Hypothalamus (tissue), 51 donors: ENCODE results near the gene SETDB1.

Experiments
- DNase-seq, 51 donors: peaks; one replicate each; lab custom pipeline; 2025; lab: John Stamatoyannopoulos, UW

The SETDB1 gene

GRCh38 chr1:150999926-151000325 is 73.8 kb downstream of the SETDB1 start:
- DNase-seq = no peak

DNA sequence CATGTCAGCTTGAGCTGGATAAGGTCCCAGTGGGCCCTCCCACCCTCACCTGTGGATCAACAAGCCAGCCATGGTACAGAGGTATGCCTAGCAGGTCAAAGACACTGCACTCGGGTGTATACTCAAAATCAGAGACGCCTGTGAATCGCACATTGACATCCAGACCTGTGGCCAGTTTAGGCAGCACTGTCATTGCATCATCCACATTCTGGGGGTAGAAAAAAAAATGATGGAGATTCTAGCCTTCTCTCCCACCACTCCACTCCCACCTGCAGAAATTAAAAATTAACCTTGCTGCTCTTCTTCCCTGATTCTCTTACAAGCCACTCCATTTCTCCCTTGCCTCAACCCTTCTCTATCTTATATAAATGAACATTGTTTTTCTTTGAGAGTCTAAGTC is 74.2 kb downstream of the SETDB1 start:
- no peak for DNase-seq

DNA sequence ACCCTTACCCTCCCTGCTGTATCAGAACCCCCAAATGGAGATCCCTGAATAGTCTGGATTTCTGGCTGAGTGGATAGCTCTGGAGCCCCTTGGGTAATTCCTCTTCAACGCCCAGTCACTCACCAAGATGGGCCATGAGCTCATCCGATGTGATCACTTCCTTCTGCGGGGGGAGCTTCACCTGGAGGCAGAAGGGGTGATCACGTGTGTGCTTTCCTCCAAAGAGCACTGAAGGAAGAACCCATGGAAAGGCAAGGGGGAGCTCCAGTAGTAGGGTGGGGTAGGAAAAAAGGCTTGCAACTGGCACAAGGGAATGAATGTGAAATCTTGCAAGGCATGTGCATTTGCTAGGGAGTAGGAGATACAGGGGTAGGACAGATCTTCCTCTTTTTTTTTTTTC is 75.4 kb downstream of the SETDB1 start:
- no peak for DNase-seq

- no peak for DNase-seq
Measured at GRCh38 chr1:151002051-151002450, 75.9 kb downstream of the SETDB1 start.

DNA sequence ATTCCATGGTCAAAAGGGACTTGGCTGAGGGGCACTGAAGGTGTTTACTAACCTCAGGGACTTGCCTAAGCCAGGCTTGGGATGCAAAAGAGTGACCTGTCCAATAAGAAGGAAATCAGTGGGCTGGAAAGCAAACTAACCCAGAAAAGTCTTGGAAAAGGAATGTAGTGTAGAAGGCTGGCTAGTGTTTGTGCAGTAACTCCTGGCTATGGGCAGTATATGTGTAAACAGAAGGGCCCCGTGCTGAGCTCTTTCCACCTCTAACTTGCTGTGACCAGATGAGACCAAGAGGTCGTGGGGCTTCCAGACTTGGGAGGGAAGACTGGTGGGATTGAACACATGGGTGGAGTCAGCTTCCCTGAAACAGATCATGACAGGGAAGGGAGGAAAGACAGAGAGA is 76.4 kb downstream of the SETDB1 start:
- no peak for DNase-seq

GRCh38 chr1:151003180-151003579 is 77.0 kb downstream of the SETDB1 start:
- DNase-seq = no peak

- DNase-seq = peak in 3 of 51 donors; percentile 55 to 56 (median 56)
Measured at GRCh38 chr1:151005729-151006319, 79.7 kb downstream of the SETDB1 start.

GRCh38 chr1:151006327-151007052 is 80.3 kb downstream of the SETDB1 start, which contains the start of gene MINDY1:
Gene MINDY1, minus strand, starts transcription at chr1:151006902. Its CDS starts 4,285 bp downstream, at chr1:151002617.
- DNase-seq = peak in 48 of 51 donors; percentile 20 to 89 (median 65)

- DNase-seq = peak in 2 of 51 donors; percentile 30 to 71
Measured at GRCh38 chr1:151007853-151008243, 81.7 kb downstream of the SETDB1 start.

DNA sequence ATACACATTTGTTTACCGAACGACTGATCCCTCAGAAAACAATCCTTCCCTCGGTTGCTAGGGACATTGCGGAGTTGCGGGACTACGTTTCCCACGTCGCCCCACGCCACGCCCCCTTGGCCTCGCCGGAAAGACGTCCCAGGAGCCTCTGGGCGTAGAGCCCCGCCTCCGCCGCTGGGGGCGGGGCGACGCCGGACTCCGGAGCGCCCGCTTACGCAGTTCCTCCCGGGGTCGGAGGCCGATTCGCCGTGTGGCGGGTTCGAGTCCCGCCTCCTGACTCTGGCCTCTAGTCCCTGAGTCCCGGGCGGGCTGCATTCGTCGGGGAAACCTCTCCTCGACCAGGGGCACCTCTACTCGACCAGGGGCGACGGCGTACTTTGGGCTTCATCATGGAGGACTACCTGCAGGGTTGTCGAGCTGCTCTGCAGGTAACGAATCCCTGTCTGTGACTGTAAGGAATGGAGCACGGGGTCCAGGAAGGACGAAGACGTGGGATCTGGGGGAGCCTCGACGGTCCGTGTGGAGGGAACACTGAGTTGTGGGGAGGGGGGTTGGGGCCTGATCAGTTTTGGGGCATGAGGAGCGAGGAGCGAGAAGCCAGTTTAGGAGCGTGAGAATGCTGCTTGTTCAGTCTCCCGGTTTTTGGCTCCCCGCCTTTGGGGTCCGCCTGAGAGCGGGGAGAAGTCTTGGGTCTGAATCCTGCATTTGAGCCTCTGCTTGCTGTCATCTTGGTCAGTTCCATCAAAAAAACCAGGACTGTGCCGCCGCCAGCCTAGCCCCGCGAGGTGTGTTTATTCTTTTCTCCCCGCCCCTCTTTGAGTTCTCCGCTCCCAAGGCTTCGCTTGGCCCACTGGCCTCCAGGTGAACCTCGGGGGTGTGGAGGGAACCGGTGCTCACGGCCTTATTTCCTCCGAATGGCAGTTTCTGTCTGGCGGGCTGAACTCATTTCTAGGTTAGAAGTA is 82.4 kb downstream of the SETDB1 start, which contains the start of gene PRUNE1:
TSS of gene PRUNE1 (plus strand) at position 206 of the 962 bp plus-strand sequence. CDS start at position 390, 184 bp downstream.
- peak in 50 of 51 donors; percentile 42 to 97 (median 90) for DNase-seq

DNA sequence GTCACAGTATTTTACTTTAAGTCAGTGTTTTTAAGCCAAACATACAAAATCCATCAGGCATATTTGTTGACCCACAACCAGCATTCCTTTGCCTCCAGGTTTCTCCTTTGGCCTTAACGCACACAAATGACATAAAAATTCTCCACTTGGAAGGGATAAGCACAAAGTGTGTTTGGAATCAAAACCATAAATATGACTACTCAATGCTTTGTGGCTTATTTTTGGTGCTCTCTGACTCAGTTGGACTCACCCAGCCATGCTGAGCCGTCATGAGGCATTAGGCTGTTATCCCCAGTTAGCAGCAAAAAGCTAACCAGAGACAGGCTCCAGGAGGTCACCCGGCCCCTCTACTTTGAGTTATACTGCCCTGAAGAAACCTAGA is 83.0 kb downstream of the SETDB1 start:
- peak in 1 of 51 donors; percentile 11 for DNase-seq

DNA sequence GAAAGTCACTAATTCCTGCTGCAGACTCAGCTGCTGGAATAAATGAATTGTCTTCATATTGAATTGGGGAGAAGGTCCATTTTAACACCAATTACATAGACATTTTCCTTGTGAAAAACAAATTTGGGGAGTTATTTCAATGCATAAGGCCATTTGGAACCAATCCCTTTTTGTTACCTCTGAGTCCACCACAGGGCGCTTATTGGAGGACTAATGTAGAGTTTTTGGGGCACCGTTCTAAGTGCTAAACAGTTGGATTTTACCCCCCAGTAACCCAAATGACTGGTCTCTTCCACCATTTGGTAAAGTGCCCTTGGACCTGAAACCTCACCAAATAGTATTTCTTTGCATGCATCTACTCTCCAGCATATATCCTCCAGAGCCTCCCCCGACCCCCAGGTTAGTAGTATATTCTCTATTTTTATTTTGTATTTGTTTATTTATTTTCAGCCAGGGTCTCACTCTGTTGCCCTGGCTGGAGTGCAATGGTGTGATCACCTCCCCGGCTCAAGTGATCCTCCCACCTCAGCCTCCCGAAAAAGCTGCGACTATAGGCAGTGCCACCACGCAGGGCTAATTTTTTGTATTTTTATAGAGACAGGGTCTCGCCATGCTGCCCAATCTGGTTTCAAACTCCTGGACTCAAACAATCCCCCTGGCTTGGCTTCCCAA is 83.6 kb downstream of the SETDB1 start:
- DNase-seq = no peak

GRCh38 chr1:151010346-151010726 is 84.2 kb downstream of the SETDB1 start:
- no peak for DNase-seq

DNA sequence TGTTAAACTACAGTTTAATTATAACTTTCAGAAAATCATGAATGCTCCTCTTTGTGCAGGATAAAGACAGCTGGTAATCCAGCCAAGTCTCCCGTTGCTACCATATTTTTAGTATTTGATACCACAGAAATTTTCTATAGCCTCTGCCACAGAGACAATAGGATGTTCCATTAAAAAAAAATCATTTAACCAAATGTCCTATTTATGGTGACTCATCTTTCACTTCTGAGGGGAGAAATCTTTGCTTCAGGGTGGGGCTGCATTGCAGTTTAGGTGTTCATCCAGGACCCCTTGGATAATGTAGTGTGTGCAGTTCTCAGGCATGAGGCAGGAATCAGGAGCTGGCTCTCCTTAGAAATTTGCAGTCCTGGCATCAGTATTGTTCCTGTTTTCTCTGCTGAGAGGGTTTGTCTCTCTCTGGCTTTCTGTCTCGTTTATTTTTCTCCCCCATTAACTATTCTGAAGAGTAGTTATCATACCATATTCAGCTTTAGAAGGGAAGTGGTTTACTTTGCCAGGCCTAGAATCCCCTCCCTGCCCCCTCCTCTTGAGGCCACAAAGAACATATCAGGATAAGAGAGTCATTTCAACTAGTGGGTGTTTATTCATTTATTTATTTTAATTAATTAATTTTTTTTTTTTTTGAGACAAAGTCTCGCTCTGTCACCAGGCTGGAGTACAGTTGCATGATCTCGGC is 85.1 kb downstream of the SETDB1 start:
- DNase-seq = no peak

- DNase-seq = no peak
Measured at GRCh38 chr1:151012684-151013471, 86.7 kb downstream of the SETDB1 start.

DNA sequence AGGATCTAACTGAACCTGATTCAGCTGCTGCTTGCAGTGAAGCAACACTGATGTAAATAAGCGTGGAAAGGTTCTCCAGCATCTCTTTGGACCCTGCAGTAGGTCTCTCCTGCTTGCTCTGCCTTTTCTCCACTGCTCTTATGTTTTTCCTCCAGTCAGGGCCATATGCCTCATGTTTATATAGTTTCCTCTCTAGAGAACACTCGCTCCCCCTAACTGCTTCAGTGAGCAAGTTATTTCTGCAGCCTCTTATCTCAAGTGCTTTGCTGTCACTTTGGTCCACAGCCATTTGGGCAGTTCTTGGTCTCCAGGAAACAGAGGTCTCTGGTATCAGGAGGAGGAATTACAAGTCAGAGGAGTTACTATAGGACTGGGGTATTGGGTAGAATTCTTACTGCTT is 87.4 kb downstream of the SETDB1 start:
- DNase-seq = no peak
